SU-DHL-6 (cell line): ENCODE measurements around the gene NMS.

ENCODE experiments used
- EZH2phosphoT487 ChIP-seq: fragments of 200-600 bp; sonication (generic), shearing (Covaris generic); conservative IDR thresholded peaks from 2 replicates; pipeline ENCODE4 v1.6.1; 2018; ENCODE audit warnings: mild to moderate bottlenecking, antibody characterized with exemption, low read length, moderate library complexity, mixed read lengths
- TF ChIP-seq, protein P1 (sequence below): fragments of 200-600 bp; sonication (generic); IDR thresholded peaks from one replicate; pipeline ENCODE4 v1.5.1; 2017; ENCODE audit warnings: antibody characterized with exemption, mild to moderate bottlenecking, low read length, moderate library complexity; ENCODE audit not compliant: insufficient read depth, poor library complexity, severe bottlenecking

DNA sequence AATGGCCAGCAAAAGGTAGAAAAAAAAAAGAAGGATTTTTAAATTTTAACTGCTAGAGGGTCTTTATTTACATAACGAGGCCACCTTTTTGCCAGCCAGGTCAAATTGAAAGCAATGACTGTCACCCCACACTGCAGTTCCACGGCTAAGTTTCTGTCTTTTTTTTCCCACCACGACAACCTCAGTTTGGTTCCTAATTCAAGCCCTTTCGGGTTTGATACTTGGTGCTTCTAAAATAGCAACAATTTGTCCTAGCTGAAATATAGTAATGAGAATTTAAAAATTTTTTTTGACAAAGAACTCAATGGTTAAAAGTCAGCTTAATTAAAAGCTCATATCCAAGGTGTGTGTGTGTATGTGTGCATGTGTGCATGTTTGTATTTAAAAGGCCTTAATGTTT lies 16.4 kb upstream of the NMS start:
- TF ChIP-seq, protein P1, sequence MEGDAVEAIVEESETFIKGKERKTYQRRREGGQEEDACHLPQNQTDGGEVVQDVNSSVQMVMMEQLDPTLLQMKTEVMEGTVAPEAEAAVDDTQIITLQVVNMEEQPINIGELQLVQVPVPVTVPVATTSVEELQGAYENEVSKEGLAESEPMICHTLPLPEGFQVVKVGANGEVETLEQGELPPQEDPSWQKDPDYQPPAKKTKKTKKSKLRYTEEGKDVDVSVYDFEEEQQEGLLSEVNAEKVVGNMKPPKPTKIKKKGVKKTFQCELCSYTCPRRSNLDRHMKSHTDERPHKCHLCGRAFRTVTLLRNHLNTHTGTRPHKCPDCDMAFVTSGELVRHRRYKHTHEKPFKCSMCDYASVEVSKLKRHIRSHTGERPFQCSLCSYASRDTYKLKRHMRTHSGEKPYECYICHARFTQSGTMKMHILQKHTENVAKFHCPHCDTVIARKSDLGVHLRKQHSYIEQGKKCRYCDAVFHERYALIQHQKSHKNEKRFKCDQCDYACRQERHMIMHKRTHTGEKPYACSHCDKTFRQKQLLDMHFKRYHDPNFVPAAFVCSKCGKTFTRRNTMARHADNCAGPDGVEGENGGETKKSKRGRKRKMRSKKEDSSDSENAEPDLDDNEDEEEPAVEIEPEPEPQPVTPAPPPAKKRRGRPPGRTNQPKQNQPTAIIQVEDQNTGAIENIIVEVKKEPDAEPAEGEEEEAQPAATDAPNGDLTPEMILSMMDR = no peak
- no peak for TF ChIP-seq EZH2phosphoT487
